Lower leg skin (tissue), 3 donors: ENCODE data around the gene EN1.

Source experiments
- POLR2A ChIP-seq, 2 donors: fragments of 450-650 bp; IDR thresholded peaks; one replicate each; pipeline ENCODE4 v1.6.1; 2016 to 2017; ENCODE audit warnings: antibody characterized with exemption in 2 of 2, mild to moderate bottlenecking in 1 of 2, moderate library complexity in 1 of 2
- TF ChIP-seq, protein P1 (sequence below), 3 donors: fragments of 450-650 bp; IDR thresholded peaks; one replicate each; pipeline ENCODE4 v1.5.1; 2016; ENCODE audit warnings: antibody characterized with exemption in 3 of 3, mild to moderate bottlenecking in 3 of 3, moderate library complexity in 2 of 3

DNA sequence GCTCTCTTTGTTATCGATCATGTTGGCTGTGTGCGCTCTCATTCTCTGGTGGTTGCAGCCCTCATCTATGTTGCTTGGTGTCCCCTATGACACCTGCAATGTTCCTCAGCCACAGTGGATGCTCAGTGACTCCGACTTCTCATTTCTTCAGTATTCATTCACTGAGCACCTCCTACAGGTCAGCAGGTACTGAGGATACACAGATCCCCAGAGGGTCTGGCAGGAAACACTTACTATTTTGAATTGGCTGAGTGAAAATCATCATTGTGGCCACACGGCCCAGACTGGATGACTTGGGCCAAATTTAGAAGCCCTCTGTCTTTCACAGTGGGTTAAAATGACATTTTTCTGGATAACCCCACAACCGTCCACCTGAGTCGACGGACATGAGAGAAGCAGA lies 32.1 kb downstream of the EN1 start:
- TF ChIP-seq, protein P1, sequence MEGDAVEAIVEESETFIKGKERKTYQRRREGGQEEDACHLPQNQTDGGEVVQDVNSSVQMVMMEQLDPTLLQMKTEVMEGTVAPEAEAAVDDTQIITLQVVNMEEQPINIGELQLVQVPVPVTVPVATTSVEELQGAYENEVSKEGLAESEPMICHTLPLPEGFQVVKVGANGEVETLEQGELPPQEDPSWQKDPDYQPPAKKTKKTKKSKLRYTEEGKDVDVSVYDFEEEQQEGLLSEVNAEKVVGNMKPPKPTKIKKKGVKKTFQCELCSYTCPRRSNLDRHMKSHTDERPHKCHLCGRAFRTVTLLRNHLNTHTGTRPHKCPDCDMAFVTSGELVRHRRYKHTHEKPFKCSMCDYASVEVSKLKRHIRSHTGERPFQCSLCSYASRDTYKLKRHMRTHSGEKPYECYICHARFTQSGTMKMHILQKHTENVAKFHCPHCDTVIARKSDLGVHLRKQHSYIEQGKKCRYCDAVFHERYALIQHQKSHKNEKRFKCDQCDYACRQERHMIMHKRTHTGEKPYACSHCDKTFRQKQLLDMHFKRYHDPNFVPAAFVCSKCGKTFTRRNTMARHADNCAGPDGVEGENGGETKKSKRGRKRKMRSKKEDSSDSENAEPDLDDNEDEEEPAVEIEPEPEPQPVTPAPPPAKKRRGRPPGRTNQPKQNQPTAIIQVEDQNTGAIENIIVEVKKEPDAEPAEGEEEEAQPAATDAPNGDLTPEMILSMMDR (IDR thresholded peaks at IDR 0.05) = no peak
- no peak for TF ChIP-seq POLR2A (IDR thresholded peaks at IDR 0.05)
